GM21360 (cell line): Measurements from ENCODE around the gene PCDHB7.
"Not testable (repeated sequence)": the region's sequence is repeated elsewhere in the genome, so short reads cannot be mapped to it uniquely, and the experiment has no call there.

Experiments used
- ATAC-seq: cut with Tn5 transposase; IDR thresholded peaks from one replicate; pipeline ENCODE4 v1.9.1; 2021; ENCODE audit warnings: mild to moderate bottlenecking, moderate library complexity; ENCODE audit not compliant: unreplicated experiment

Gene PCDHB7

DNA sequence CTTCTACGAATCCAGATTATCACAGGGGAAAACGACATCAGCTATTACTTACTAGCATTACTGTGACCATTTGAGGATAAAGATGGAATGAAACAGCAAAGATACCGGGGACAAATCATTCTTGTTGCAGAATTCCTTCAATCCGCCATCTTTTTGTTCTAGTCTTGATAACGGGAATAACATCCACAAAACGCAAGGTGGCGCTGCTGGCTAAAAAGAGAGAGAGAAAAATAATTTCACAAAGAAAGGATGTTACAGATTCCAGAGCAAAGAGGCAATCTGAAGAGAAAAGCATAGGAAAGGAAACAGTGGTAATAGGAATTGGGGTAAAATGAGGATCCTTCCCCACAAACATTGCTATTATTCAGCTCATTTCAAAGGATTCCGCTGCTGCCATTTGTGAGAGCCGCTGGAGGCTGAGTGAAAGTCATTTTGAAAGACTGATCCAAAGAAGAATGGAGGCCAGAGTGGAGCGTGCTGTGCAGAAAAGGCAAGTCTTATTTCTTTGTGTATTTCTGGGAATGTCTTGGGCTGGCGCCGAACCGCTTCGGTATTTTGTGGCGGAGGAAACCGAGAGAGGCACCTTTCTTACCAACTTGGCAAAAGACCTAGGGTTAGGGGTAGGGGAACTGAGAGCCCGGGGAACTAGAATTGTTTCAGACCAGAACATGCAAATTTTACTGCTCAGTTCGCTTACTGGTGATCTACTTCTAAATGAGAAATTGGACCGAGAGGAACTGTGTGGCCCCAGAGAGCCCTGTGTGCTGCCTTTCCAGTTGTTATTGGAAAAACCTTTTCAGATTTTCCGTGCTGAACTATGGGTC is at the start of gene PCDHB7:
PCDHB7 (plus strand) TSS at position 264 of the 824 bp plus-strand sequence; CDS start at position 456, 192 bp downstream.
- no peak for ATAC-seq

GRCh38 chr5:141123396-141124135 is 48.9 kb upstream of the PCDHB7 start:
- ATAC-seq: not testable (repeated sequence)

DNA sequence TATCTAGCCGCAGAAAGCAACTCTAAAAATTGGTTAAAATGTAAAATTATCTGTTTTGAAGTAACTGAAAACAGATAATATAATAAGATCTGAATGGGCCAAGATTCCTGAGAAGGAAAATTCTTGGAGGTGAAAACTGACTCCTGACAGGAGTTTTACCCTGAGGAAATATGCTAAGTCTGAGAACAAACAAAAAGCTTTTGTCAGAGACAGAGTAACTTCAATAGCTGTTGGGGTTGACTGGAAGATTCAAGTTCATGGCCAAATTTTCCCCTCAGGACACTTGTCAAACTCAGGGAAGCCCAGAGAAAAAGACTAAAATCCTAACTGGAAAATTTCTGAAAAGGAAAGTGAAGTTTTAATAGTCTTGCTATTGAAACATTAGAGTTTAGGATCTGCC is 45.1 kb upstream of the PCDHB7 start:
- ATAC-seq: no peak

DNA sequence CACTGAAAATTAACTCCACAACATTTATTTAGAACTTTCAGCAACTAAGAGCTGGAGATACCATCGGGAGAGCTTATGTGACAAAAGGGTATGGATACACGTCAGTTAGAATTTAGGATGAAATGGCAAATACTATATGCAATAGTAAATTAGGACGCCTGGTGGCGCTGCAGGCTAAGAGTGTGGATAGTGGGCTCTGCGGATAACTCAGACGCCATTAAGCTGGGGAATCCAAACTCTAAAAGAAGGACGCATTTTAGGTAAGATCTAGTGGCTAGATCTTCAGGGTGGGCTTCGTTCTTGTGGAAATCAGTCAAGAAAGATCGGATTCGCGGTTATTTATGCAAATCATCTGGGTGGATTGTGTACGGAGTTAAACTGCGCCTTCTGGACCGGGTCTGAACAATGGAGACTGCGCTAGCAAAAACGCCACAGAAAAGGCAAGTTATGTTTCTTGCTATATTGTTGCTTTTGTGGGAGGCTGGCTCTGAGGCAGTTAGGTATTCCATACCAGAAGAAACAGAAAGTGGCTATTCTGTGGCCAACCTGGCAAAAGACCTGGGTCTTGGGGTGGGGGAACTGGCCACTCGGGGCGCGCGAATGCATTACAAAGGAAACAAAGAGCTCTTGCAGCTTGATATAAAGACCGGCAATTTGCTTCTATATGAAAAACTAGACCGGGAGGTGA is 37.3 kb upstream of the PCDHB7 start, which contains the start of gene PCDHB5:
PCDHB5 (plus strand) TSS at position 177 of the 688 bp plus-strand sequence; CDS start at position 406, 229 bp downstream.
- no peak for ATAC-seq

GRCh38 chr5:141135718-141136266 is 36.7 kb upstream of the PCDHB7 start:
- no peak for ATAC-seq

- not testable (repeated sequence) for ATAC-seq
Observed at GRCh38 chr5:141137346-141137745, 35.1 kb upstream of the PCDHB7 start.

DNA sequence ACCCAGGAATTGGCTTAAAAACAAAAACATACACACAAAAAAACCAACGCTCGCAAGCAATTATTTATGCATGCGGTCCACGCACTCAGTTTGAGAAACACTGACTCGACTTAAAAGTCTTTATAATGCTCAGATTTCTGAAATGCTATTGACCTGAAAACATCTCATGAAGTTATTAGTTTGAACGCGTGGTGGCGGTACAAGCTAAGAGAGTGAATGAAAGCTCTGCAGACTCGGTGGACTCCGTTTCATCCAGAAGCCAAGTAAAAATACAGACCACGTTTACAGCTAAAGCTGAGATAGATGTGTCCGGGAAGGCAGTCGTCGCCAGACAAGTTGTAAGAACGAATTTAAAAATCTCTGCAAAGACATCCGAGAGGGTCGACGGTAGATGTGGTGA is 22.6 kb upstream of the PCDHB7 start, which contains the start of gene PCDHB6:
PCDHB6 (plus strand) TSS at position 246 of the 400 bp plus-strand sequence. CDS start 201 bp downstream, outside the sequence.
- ATAC-seq: no peak

DNA sequence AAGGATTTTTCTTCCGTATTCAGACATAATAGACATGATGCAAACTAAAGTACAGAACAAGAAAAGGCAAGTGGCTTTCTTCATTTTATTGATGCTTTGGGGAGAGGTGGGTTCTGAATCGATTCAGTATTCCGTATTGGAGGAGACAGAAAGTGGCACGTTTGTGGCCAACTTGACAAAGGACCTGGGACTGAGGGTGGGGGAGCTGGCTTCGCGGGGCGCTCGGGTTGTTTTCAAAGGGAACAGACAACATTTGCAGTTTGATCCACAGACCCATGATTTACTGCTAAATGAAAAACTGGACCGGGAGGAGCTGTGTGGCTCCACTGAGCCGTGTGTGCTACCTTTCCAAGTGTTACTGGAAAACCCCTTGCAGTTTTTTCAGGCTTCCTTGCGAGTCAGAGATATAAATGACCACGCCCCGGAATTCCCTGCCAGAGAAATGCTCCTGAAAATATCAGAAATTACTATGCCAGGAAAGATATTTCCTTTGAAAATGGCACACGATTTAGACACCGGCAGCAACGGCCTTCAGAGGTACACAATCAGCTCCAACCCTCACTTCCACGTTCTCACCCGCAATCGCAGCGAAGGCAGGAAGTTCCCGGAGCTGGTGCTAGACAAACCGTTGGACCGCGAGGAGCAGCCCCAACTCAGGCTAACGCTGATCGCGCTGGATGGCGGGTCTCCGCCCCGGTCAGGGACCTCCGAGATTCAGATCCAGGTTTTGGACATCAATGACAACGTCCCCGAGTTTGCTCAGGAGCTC is 22.0 kb upstream of the PCDHB7 start:
- ATAC-seq: no peak

DNA sequence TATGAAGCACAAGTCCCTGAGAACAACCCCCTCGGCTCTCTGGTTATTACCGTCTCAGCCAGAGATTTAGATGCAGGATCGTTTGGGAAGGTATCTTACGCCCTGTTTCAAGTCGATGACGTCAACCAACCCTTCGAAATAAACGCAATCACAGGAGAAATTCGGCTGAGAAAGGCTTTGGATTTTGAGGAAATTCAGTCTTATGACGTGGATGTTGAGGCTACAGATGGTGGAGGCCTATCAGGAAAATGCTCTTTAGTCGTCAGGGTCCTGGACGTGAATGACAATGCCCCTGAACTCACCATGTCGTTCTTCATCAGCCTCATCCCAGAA is 21.5 kb upstream of the PCDHB7 start:
- ATAC-seq: no peak

DNA sequence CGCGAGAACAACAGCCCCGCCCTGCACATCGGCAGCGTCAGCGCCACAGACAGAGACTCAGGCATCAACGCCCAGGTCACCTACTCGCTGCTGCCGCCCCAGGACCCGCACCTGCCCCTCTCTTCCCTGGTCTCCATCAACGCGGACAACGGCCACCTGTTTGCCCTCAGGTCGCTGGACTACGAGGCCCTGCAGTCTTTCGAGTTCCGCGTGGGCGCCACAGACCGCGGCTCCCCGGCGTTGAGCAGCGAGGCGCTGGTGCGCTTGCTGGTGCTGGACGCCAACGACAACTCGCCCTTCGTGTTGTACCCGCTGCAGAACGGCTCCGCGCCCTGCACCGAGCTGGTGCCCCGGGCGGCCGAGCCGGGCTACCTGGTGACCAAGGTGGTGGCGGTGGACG is 20.8 kb upstream of the PCDHB7 start:
- ATAC-seq: not testable (repeated sequence)

GRCh38 chr5:141152096-141152495 is 20.3 kb upstream of the PCDHB7 start:
- not testable (repeated sequence) for ATAC-seq

GRCh38 chr5:141155540-141156374 is 16.7 kb upstream of the PCDHB7 start:
- no peak for ATAC-seq

GRCh38 chr5:141157356-141157755 is 15.1 kb upstream of the PCDHB7 start:
- ATAC-seq: not testable (repeated sequence)

DNA sequence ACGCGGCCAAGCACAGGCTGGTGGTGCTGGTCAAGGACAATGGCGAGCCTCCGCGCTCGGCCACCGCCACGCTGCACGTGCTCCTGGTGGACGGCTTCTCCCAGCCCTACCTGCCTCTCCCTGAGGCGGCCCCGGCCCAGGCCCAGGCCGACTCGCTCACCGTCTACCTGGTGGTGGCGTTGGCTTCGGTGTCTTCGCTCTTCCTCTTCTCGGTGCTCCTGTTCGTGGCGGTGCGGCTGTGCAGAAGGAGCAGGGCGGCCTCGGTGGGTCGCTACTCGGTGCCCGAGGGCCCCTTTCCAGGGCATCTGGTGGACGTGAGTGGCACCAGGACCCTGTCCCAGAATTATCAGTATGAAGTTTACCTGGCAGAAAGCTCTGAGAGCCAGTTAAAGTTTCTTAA is 14.5 kb upstream of the PCDHB7 start:
- ATAC-seq: not testable (repeated sequence)

GRCh38 chr5:141174291-141175104 is 2.1 kb downstream of the PCDHB7 start:
- ATAC-seq: not testable (repeated sequence)

- ATAC-seq: no peak
Observed at GRCh38 chr5:141175933-141176332, 3.5 kb downstream of the PCDHB7 start.

- not testable (repeated sequence) for ATAC-seq
Observed at GRCh38 chr5:141177577-141178191, 5.2 kb downstream of the PCDHB7 start, which contains the start of gene PCDHB8. PCDHB8 (plus strand) TSS chr5:141177790; CDS start chr5:141178035, 245 bp downstream.

DNA sequence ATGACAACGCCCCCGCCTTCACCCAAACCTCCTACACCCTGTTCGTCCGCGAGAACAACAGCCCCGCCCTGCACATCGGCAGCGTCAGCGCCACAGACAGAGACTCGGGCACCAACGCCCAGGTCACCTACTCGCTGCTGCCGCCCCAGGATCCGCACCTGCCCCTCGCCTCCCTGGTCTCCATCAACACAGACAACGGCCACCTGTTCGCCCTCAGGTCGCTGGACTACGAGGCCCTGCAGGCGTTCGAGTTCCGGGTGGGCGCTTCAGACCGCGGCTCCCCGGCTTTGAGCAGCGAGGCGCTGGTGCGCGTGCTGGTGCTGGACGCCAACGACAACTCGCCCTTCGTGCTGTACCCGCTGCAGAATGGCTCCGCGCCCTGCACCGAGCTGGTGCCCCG is 6.9 kb downstream of the PCDHB7 start:
- not testable (repeated sequence) for ATAC-seq
